ENCODE data around the gene DPM2.

DPM2 gene

GRCh38 chr9:127977884-127978647, 40.4 kb upstream of the DPM2 start:
- DNase-seq (ENCODE audit: low read depth) = peak; percentile 84
- Histone ChIP-seq H3K36me3 (ENCODE audit: control insufficient read depth, insufficient read depth, low read length, severe bottlenecking) (no peaks in the 10 kb centered on the region), H3K4me1 (ENCODE audit: control insufficient read depth, insufficient read depth, low read length) (peaks cover 69% of the 10 kb centered on the region)

GRCh38 chr9:127977009-127977883, 39.6 kb upstream of the DPM2 start:
- Histone ChIP-seq H3K9ac (ENCODE audit: low read length) (peak overlapping the region; percentile 18), H3K36me3 (ENCODE audit: control insufficient read depth, insufficient read depth, low read length, severe bottlenecking) (no peaks in the 10 kb centered on the region), H3K4me1 (ENCODE audit: control insufficient read depth, insufficient read depth, low read length) (peaks cover 78% of the 10 kb centered on the region), H3K9me3 (ENCODE audit: control insufficient read depth, low read length) (no peaks in the 10 kb centered on the region), H3K27me3 (replicated peaks; ENCODE audit: control insufficient read depth, insufficient read depth, low read length) (no peaks in the 10 kb centered on the region), H3K4me3 (ENCODE audit: low read length) (peak overlapping the region; percentile 90)
- DNase-seq (ENCODE audit: low read depth) = no peak

More at GRCh38 chr9:127977884-127978647, 40.4 kb upstream of the DPM2 start:
- Histone ChIP-seq H3K4me3 (ENCODE audit: low read length) (peak overlapping the region; percentile 90), H3K27me3 (replicated peaks; ENCODE audit: control insufficient read depth, insufficient read depth, low read length) (no peaks in the 10 kb centered on the region), H3K9me3 (ENCODE audit: control insufficient read depth, low read length) (no peaks in the 10 kb centered on the region), H3K9ac (ENCODE audit: low read length) (peak overlapping the region; percentile 88)

- Histone ChIP-seq H3K9ac (ENCODE audit: low read length) (no peak overlapping the region), H3K4me1 (ENCODE audit: control insufficient read depth, insufficient read depth, low read length) (peaks cover 80% of the 10 kb centered on the region), H3K9me3 (ENCODE audit: control insufficient read depth, low read length) (no peaks in the 10 kb centered on the region), H3K4me3 (ENCODE audit: low read length) (no peak overlapping the region), H3K36me3 (ENCODE audit: control insufficient read depth, insufficient read depth, low read length, severe bottlenecking) (no peaks in the 10 kb centered on the region), H3K27me3 (replicated peaks; ENCODE audit: control insufficient read depth, insufficient read depth, low read length) (no peaks in the 10 kb centered on the region)
- no peak for DNase-seq (ENCODE audit: low read depth)
Measured at GRCh38 chr9:127976498-127976897, 38.8 kb upstream of the DPM2 start.

GRCh38 chr9:127975376-127976315, 38.0 kb upstream of the DPM2 start:
- H3K4me1 ChIP-seq (ENCODE audit: control insufficient read depth, insufficient read depth, low read length) = peaks cover 78% of the 10 kb centered on the region
- H3K9me3 ChIP-seq (ENCODE audit: control insufficient read depth, low read length) = no peaks in the 10 kb centered on the region
- H3K36me3 ChIP-seq (ENCODE audit: control insufficient read depth, insufficient read depth, low read length, severe bottlenecking) = no peaks in the 10 kb centered on the region
- DNase-seq (ENCODE audit: low read depth) = no peak
- H3K9ac ChIP-seq (ENCODE audit: low read length) = no peak overlapping the region
- H3K27me3 ChIP-seq (replicated peaks; ENCODE audit: control insufficient read depth, insufficient read depth, low read length) = no peaks in the 10 kb centered on the region
- no peak overlapping the region for H3K4me3 ChIP-seq (ENCODE audit: low read length)

GRCh38 chr9:127974769-127975261, 37.2 kb upstream of the DPM2 start:
- Histone ChIP-seq H3K4me1 (ENCODE audit: control insufficient read depth, insufficient read depth, low read length) (peaks cover 78% of the 10 kb centered on the region), H3K36me3 (ENCODE audit: control insufficient read depth, insufficient read depth, low read length, severe bottlenecking) (no peaks in the 10 kb centered on the region), H3K27me3 (replicated peaks; ENCODE audit: control insufficient read depth, insufficient read depth, low read length) (no peaks in the 10 kb centered on the region), H3K9me3 (ENCODE audit: control insufficient read depth, low read length) (no peaks in the 10 kb centered on the region), H3K4me3 (ENCODE audit: low read length) (no peak overlapping the region), H3K9ac (ENCODE audit: low read length) (peak overlapping the region; percentile 19)
- peak; percentile 60 for DNase-seq (ENCODE audit: low read depth)

- H3K27me3 ChIP-seq (replicated peaks; ENCODE audit: control insufficient read depth, insufficient read depth, low read length) = no peaks in the 10 kb centered on the region
- no peaks in the 10 kb centered on the region for H3K36me3 ChIP-seq (ENCODE audit: control insufficient read depth, insufficient read depth, low read length, severe bottlenecking)
- H3K9me3 ChIP-seq (ENCODE audit: control insufficient read depth, low read length) = no peaks in the 10 kb centered on the region
- H3K4me1 ChIP-seq (ENCODE audit: control insufficient read depth, insufficient read depth, low read length) = peaks cover 79% of the 10 kb centered on the region
- H3K4me3 ChIP-seq (ENCODE audit: low read length) = no peak overlapping the region
- DNase-seq (ENCODE audit: low read depth) = no peak
- peak overlapping the region; percentile 19 for H3K9ac ChIP-seq (ENCODE audit: low read length)
Measured at GRCh38 chr9:127974001-127974768, 36.5 kb upstream of the DPM2 start.

- Histone ChIP-seq H3K36me3 (ENCODE audit: control insufficient read depth, insufficient read depth, low read length, severe bottlenecking) (no peaks in the 10 kb centered on the region), H3K9ac (ENCODE audit: low read length) (peak overlapping the region; percentile 20), H3K4me1 (ENCODE audit: control insufficient read depth, insufficient read depth, low read length) (peaks cover 80% of the 10 kb centered on the region), H3K27me3 (replicated peaks; ENCODE audit: control insufficient read depth, insufficient read depth, low read length) (no peaks in the 10 kb centered on the region), H3K4me3 (ENCODE audit: low read length) (no peak overlapping the region), H3K9me3 (ENCODE audit: control insufficient read depth, low read length) (no peaks in the 10 kb centered on the region)
- no peak for DNase-seq (ENCODE audit: low read depth)
Measured at GRCh38 chr9:127973169-127974000, 35.7 kb upstream of the DPM2 start.

- no peaks in the 10 kb centered on the region for H3K36me3 ChIP-seq (ENCODE audit: control insufficient read depth, insufficient read depth, low read length, severe bottlenecking)
- no peak for DNase-seq (ENCODE audit: low read depth)
- H3K9ac ChIP-seq (ENCODE audit: low read length) = peak overlapping the region; percentile 20
- peaks cover 79% of the 10 kb centered on the region for H3K4me1 ChIP-seq (ENCODE audit: control insufficient read depth, insufficient read depth, low read length)
- no peaks in the 10 kb centered on the region for H3K9me3 ChIP-seq (ENCODE audit: control insufficient read depth, low read length)
- no peaks in the 10 kb centered on the region for H3K27me3 ChIP-seq (replicated peaks; ENCODE audit: control insufficient read depth, insufficient read depth, low read length)
- H3K4me3 ChIP-seq (ENCODE audit: low read length) = no peak overlapping the region
Measured at GRCh38 chr9:127972236-127972871, 34.7 kb upstream of the DPM2 start.

GRCh38 chr9:127971357-127972235, 33.9 kb upstream of the DPM2 start:
- Histone ChIP-seq H3K27me3 (replicated peaks; ENCODE audit: control insufficient read depth, insufficient read depth, low read length) (no peaks in the 10 kb centered on the region), H3K4me3 (ENCODE audit: low read length) (no peak overlapping the region), H3K36me3 (ENCODE audit: control insufficient read depth, insufficient read depth, low read length, severe bottlenecking) (no peaks in the 10 kb centered on the region), H3K4me1 (ENCODE audit: control insufficient read depth, insufficient read depth, low read length) (peaks cover 79% of the 10 kb centered on the region), H3K9me3 (ENCODE audit: control insufficient read depth, low read length) (no peaks in the 10 kb centered on the region), H3K9ac (ENCODE audit: low read length) (no peak overlapping the region)
- no peak for DNase-seq (ENCODE audit: low read depth)
